GM19468 (cell line): ENCODE results near the gene PCDHGA8.
"Not testable (repeated sequence)": the region's sequence is repeated elsewhere in the genome, so short reads cannot be mapped to it uniquely, and the experiment has no call there.

Experiments used
- ATAC-seq: cut with Tn5 transposase; IDR thresholded peaks from one replicate; pipeline ENCODE4 v1.9.1; 2021; ENCODE audit warnings: mild to moderate bottlenecking, moderate library complexity, moderate number of reproducible peaks; ENCODE audit not compliant: unreplicated experiment; ENCODE audit errors: extremely low read depth

The PCDHGA8 gene

DNA sequence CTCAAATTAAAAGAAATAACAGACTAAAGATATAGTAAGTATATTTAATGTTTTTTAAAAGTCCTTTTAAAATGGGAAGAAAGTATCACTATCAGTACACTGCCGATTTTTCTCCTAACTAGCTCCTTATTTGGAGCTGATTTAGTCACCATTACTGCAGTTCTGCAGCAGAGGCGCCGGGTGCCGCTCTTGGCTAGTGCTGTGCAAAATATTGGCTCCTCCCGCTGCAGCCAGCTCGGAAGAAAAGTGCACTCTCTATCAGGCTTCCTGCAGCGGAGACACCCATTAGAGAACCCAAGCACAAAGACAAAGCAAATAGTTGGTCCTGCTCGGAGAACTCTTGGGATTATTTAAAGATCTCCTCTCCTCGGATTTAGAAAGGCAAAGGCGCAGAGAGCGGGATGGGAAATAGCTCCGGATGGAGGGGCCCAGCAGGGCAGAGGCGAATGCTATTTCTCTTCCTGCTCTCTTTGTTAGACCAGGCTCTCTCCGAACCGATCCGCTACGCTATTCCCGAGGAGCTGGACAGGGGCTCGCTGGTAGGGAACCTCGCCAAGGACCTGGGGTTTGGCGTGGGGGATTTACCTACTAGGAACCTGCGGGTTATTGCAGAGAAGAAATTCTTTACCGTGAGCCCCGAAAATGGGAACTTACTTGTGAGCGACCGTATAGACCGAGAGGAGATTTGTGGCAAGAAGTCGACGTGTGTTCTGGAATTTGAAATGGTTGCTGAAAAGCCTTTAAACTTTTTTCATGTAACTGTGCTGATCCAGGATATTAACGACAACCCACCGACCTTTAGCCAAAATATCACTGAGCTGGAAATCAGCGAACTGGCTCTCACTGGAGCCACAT is 22.2 kb upstream of the PCDHGA8 start, which contains the start of gene PCDHGB3:
TSS of gene PCDHGB3 (plus strand) at position 249 of the 855 bp plus-strand sequence. CDS start at position 402, 153 bp downstream.
- ATAC-seq = peak; percentile 90

DNA sequence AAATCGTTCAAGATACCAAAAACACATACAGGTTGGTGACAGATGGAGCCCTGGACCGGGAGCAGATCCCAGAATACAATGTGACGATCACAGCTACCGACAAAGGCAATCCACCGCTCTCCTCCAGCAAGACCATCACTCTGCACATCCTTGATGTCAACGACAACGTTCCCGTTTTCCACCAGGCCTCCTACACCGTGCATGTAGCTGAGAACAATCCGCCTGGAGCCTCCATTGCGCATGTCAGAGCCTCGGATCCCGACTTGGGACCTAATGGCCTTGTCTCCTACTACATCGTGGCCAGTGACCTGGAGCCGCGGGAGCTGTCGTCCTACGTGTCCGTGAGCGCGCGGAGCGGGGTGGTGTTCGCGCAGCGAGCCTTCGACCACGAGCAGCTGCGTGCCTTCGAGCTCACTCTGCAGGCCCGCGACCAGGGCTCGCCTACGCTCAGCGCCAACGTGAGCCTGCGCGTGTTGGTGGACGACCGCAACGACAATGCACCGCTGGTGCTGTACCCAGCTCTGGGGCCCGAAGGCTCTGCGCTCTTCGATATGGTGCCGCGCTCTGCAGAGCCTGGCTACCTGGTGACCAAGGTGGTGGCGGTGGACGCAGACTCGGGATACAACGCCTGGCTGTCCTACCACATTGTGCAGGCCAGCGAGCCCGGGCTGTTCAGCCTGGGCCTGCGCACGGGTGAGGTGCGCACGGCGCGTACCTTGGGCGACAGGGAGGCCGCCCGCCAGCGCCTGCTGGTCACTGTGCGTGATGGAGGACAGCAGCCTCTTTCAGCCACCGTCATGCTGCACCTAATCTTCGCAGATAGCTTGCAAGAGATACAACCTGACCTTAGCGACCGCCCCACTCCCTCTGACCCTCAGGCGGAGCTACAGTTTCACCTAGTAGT is 20.6 kb upstream of the PCDHGA8 start:
- no peak for ATAC-seq

DNA sequence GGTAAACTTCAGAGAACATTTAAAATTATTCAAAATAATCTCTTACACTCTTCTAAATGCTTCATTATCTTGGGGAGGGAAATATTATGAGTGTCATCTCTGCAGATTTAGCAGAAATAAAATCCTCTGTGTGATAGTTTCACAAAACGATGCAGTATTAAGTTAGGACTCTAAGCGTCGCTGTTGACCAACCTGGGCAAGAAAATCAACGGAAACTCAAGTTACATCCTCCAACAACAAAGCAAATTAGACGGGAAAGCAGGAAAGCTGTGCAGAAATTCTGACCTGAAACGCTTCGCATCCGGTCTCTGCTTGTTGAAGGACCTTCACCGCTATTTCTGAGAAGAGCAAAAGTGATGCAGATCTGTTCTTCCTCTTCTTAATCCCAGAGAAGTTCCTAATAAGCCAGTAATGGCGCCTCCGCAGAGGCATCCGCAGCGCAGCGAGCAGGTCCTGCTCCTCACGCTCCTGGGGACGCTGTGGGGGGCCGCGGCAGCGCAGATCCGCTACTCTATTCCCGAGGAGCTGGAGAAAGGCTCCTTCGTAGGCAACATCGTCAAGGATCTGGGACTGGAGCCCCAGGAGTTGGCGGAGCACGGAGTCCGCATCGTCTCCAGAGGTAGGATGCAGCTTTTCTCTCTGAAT is 18.6 kb upstream of the PCDHGA8 start, which contains the start of gene PCDHGA6:
TSS of gene PCDHGA6 (plus strand) at position 219 of the 645 bp plus-strand sequence. CDS start at position 412, 193 bp downstream.
- no peak for ATAC-seq

DNA sequence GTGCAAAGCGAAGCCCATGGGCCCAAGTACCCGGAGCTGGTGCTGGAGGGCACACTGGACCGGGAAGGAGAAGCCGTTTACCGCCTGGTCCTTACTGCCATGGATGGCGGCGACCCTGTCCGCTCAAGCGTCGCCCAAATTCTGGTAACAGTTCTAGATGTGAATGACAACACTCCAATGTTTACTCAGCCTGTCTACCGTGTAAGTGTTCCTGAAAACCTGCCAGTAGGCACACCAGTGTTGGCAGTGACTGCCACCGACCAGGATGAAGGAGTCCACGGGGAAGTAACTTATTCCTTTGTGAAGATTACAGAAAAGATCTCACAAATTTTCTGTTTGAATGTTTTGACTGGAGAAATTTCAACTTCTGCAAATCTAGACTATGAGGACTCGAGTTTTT is 17.8 kb upstream of the PCDHGA8 start:
- no peak for ATAC-seq

DNA sequence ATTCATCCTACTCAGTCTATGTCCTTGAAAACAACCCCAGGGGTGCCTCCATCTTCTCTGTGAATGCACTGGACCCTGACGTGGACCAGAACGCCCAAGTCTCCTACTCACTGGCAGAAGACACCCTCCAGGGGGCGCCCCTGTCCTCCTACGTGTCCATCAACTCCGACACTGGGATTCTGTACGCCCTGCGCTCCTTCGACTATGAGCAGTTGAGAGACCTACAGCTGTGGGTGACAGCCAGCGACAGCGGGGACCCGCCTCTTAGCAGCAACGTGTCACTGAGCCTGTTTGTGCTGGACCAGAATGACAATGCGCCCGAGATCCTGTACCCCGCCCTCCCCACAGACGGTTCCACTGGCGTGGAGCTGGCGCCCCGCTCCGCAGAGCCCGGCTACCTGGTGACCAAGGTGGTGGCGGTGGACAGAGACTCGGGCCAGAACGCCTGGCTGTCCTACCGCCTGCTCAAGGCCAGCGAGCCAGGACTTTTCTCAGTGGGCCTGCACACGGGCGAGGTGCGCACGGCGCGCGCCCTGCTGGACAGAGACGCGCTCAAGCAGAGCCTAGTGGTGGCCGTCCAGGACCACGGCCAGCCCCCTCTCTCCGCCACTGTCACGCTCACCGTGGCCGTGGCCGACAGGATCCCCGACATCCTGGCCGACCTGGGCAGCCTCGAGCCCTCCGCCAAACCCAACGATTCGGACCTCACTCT is 16.8 kb upstream of the PCDHGA8 start:
- not testable (repeated sequence) for ATAC-seq

GRCh38 chr5:141382469-141383294 is 9.8 kb upstream of the PCDHGA8 start, which contains the start of gene PCDHGA7:
PCDHGA7 (plus strand) TSS chr5:141382742; CDS start chr5:141382900, 158 bp downstream.
- ATAC-seq = no peak

GRCh38 chr5:141383345-141383744 is 9.1 kb upstream of the PCDHGA8 start:
- no peak for ATAC-seq

DNA sequence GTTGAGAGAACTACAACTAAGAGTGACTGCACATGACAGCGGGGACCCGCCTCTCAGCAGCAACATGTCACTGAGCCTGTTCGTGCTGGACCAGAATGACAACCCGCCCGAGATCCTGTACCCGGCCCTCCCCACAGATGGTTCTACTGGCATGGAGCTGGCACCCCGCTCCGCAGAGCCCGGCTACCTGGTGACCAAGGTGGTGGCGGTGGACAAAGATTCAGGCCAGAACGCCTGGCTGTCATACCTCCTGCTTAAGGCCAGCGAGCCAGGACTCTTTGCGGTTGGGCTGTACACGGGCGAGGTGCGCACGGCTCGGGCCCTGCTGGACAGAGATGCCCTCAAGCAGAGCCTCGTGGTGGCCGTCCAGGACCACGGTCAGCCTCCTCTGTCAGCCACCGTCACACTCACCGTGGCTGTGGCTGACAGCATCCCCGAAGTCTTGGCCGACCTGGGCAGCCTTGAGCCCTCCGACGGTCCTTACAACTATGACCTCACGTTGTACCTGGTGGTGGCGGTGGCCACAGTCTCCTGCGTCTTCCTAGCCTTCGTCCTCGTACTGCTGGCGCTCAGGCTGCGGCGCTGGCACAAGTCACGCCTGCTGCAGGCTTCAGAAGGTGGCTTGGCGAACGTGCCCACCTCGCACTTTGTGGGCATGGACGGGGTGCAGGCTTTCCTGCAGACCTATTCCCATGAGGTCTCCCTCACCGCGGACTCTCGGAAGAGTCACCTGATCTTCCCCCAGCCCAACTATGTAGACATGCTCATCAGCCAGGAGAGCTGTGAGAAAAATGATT is 7.8 kb upstream of the PCDHGA8 start:
- ATAC-seq = no peak

GRCh38 chr5:141387557-141388311 is 4.7 kb upstream of the PCDHGA8 start, which contains the start of gene PCDHGB4:
PCDHGB4 (plus strand) TSS chr5:141387698; CDS start chr5:141387885, 187 bp downstream.
- ATAC-seq = peak; percentile 76

GRCh38 chr5:141388661-141389060 is 3.8 kb upstream of the PCDHGA8 start:
- no peak for ATAC-seq

- no peak for ATAC-seq
Observed at GRCh38 chr5:141389153-141390042, 3.0 kb upstream of the PCDHGA8 start.

DNA sequence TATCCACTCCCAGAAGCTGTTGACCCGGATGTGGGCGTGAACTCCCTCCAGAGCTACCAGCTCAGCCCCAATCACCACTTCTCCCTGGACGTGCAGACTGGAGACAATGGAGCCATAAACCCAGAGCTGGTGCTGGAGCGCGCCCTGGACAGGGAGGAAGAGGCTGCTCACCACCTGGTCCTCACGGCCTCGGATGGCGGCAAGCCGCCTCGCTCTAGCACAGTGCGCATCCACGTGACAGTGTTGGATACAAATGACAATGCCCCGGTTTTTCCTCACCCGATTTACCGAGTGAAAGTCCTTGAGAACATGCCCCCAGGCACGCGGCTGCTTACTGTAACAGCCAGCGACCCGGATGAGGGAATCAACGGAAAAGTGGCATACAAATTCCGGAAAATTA is 834 bp downstream of the PCDHGA8 start:
- no peak for ATAC-seq

GRCh38 chr5:141394401-141395187 is 2.2 kb downstream of the PCDHGA8 start:
- not testable (repeated sequence) for ATAC-seq

- ATAC-seq = peak; percentile 70
Observed at GRCh38 chr5:141397756-141398551, 5.5 kb downstream of the PCDHGA8 start, which contains the start of gene PCDHGB5. PCDHGB5 (plus strand) TSS chr5:141397947; CDS start chr5:141398128, 181 bp downstream.
